Nephron (organoid): ENCODE data around the gene RAMAC.
"Not testable (repeated sequence)": the region's sequence is repeated elsewhere in the genome, so short reads cannot be mapped to it uniquely, and the experiment has no call there.

Experiments
- H3K27ac Mint-ChIP-seq, 3 experiments: 2 replicates each; pipeline ENCODE4 v1.8.0; 2020; ENCODE audit warnings: mixed read lengths in 3 of 3, mild to moderate bottlenecking in 2 of 3, moderate library complexity in 1 of 3
- H3K27me3 Mint-ChIP-seq: 2 replicates; pipeline ENCODE4 v1.8.0; 2021; ENCODE audit warnings: low read depth, mild to moderate bottlenecking, moderate library complexity, mixed read lengths
- H3K36me3 Mint-ChIP-seq: 2 replicates; pipeline ENCODE4 v1.8.0; 2020; ENCODE audit warnings: low read depth, mixed read lengths
- H3K4me1 Mint-ChIP-seq: 2 replicates; pipeline ENCODE4 v1.8.0; 2020; ENCODE audit warnings: mixed read lengths
- H3K4me3 Mint-ChIP-seq, 3 experiments: 2 replicates each; pipeline ENCODE4 v1.8.0; 2020; ENCODE audit warnings: mild to moderate bottlenecking in 3 of 3, mixed read lengths in 3 of 3, moderate library complexity in 2 of 3
- H3K9me3 Mint-ChIP-seq: 2 replicates; pipeline ENCODE4 v1.8.0; 2020; ENCODE audit warnings: mixed read lengths
- CTCF ChIP-seq, 3 experiments: fragments of 200-600 bp; sonication (generic); IDR thresholded peaks; one replicate each; pipeline ENCODE4 v1.5.0; 2021; ENCODE audit warnings: antibody characterized with exemption in 3 of 3; ENCODE audit not compliant: unreplicated experiment in 3 of 3

RAMAC gene

GRCh38 chr15:82995076-82995475 lies 9.1 kb downstream of the RAMAC start:
- Mint-ChIP-seq H3K9me3 (no peaks in the 10 kb centered on the region), H3K27me3 (no peaks in the 10 kb centered on the region), H3K4me3 (no peak overlapping the region), H3K4me1 (peaks cover 2% of the 10 kb centered on the region), H3K27ac (no peak overlapping the region), H3K36me3 (peaks cover 19% of the 10 kb centered on the region)
- TF ChIP-seq CTCF (IDR thresholded peaks at IDR 0.05; ENCODE audit: unreplicated experiment in 3 of 3), result no peak

- H3K36me3 Mint-ChIP-seq, result peaks cover 17% of the 10 kb centered on the region
- no peaks in the 10 kb centered on the region for H3K27me3 Mint-ChIP-seq
- peaks cover 6% of the 10 kb centered on the region for H3K4me1 Mint-ChIP-seq
- H3K9me3 Mint-ChIP-seq, result no peaks in the 10 kb centered on the region
- no peak overlapping the region for H3K27ac Mint-ChIP-seq
- no peak for TF ChIP-seq CTCF (IDR thresholded peaks at IDR 0.05; ENCODE audit: unreplicated experiment in 3 of 3)
- H3K4me3 Mint-ChIP-seq, result no peak overlapping the region
Measured at GRCh38 chr15:82995938-82996337, 9.9 kb downstream of the RAMAC start.

GRCh38 chr15:82999426-82999825 lies 13.4 kb downstream of the RAMAC start:
- Mint-ChIP-seq H3K27me3 (no peaks in the 10 kb centered on the region), H3K4me1 (peaks cover 6% of the 10 kb centered on the region), H3K9me3 (no peaks in the 10 kb centered on the region), H3K4me3 (no peak overlapping the region), H3K27ac (no peak overlapping the region), H3K36me3 (peaks cover 12% of the 10 kb centered on the region)
- no peak for TF ChIP-seq CTCF (IDR thresholded peaks at IDR 0.05; ENCODE audit: unreplicated experiment in 3 of 3)

- H3K9me3 Mint-ChIP-seq, result no peaks in the 10 kb centered on the region
- peaks cover 6% of the 10 kb centered on the region for H3K4me1 Mint-ChIP-seq
- H3K4me3 Mint-ChIP-seq, result peak overlapping the region in 2 of 3 experiments; percentile 56 to 67
- peaks cover 15% of the 10 kb centered on the region for H3K36me3 Mint-ChIP-seq
- peak; percentile 46 to 52 (median 47) for TF ChIP-seq CTCF (IDR thresholded peaks at IDR 0.05; ENCODE audit: unreplicated experiment in 3 of 3)
- H3K27me3 Mint-ChIP-seq, result no peaks in the 10 kb centered on the region
- H3K27ac Mint-ChIP-seq, result peak overlapping the region; percentile 35 to 39 (median 38)
Measured at GRCh38 chr15:82999905-83000671, 14.1 kb downstream of the RAMAC start.

- peak overlapping the region in 2 of 3 experiments; percentile 35 to 39 for H3K27ac Mint-ChIP-seq
- H3K9me3 Mint-ChIP-seq, H3K27me3 Mint-ChIP-seq, H3K4me1 Mint-ChIP-seq, H3K4me3 Mint-ChIP-seq: not testable (repeated sequence)
- peak in 1 of 3 experiments; percentile 6 for TF ChIP-seq CTCF (IDR thresholded peaks at IDR 0.05; ENCODE audit: unreplicated experiment in 3 of 3)
- peaks cover 18% of the 10 kb centered on the region for H3K36me3 Mint-ChIP-seq
Measured at GRCh38 chr15:83000672-83001031, 14.6 kb downstream of the RAMAC start.

- peak; percentile 72 to 80 (median 77) for TF ChIP-seq CTCF (IDR thresholded peaks at IDR 0.05; ENCODE audit: unreplicated experiment in 3 of 3)
- no peaks in the 10 kb centered on the region for H3K27me3 Mint-ChIP-seq
- no peaks in the 10 kb centered on the region for H3K9me3 Mint-ChIP-seq
Measured at GRCh38 chr15:83010709-83011270, 24.8 kb downstream of the RAMAC start.

More at GRCh38 chr15:83010709-83011270, 24.8 kb downstream of the RAMAC start:
- Mint-ChIP-seq H3K4me1 (peaks cover 39% of the 10 kb centered on the region), H3K36me3 (peaks cover 44% of the 10 kb centered on the region), H3K4me3 (peak overlapping the region; percentile 97 to 100 (median 98)), H3K27ac (peak overlapping the region; percentile 88 to 97 (median 95))
